ENCODE results near the gene EGFR.

The EGFR gene

DNA sequence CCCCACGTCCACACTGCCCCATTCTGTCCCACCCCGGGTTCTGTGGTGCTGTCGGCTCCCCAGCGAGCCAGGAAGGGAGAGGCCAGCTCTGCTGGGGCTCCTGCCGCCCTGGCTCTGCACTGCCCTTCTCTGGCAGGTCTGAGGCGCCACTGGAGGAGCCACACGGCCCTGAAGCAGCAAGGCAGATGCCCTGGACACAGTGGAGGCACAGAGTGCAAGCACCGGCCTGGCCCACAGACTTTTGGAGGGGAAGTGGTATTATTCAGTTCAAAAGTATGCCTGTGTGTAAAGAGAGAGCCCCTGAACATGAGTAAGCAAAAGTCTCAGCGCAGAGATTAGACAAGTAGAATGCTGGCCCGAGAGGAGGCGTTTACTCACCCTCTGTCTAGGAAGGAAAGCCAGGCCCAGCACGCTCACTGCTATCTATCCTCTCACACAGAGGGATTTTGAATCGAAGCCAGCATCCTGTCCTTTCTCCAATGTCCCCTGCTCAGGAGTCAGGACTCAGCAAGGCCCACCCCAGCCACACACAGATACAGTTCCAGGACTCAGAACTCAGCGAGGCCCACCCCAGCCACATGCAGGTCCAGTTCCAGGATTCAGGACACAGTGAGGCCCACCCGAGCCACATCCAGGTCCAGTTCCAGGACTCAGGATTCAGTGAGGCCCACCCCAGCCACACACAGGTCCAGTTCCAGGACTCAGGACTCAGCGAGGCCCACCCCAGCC, 115.0 kb downstream of the EGFR start:
- peak; percentile 69 for DNase-seq (ENCODE audit: low read depth, low spot score)
- peak overlapping the region; percentile 94 for H3K27ac ChIP-seq

GRCh38 chr7:55134359-55134725, 115.5 kb downstream of the EGFR start:
- H3K27ac ChIP-seq: peak overlapping the region; percentile 94
- DNase-seq (ENCODE audit: low read depth, low spot score): no peak

DNA sequence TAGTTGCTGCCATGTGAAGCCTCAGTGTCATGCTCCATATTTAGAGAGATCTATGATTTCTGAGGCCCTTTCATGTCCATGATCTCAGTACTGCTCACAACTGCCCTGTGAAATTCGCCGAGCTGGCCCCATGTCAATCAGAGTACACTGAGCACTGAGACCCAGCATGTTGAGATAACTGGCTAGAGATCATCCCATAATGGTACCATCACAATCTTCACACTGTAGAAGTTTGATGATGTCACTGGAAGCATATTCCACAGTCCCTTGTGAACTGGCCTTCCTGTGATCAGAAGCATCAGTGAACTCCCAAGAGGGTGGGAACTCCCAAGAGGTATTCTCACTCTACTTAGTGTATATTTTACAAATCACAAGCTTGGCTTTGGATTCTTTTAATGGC, 116.0 kb downstream of the EGFR start:
- H3K27ac ChIP-seq: peak overlapping the region; percentile 94
- no peak for DNase-seq (ENCODE audit: low read depth, low spot score)

DNA sequence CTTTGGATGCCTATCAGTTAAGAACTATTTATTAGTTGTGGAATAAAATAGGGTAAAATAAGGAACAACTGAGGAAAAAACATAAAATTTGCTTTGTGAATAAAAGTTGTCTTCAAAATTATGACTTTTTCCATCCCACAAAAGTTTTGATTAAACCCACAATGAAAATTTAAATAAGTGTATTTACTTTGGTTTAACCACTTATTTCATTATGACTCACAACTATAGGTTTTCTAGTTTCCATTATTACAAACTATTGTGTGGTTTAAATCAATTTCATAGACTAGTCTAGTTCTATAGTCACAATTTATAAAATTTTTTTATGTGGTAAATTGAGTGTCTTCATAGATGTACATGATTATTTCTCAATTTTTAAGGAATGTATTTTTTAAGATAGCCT, 116.6 kb downstream of the EGFR start:
- DNase-seq (ENCODE audit: low read depth, low spot score): no peak
- H3K27ac ChIP-seq: peak overlapping the region; percentile 94

DNA sequence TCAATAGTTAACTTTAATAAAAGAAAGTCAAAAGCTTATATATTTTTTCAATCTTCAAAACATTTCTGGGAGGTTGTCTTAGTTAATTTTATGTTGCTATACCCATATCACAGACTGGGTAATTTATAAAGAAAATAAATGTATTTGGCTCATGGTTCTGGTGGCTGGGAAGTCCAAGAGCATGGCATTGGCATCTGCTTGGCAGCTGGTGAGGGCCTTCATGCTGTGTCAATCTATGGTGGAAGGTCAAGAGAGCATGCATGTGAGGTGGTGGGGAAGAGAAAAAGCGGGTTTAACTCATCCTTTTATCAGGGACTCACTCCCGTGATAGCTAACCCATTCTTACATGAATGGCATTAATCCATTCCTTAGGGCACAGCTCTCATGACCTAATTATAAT, 119.8 kb downstream of the EGFR start:
- DNase-seq (ENCODE audit: low read depth, low spot score): no peak
- H3K27ac ChIP-seq: peak overlapping the region; percentile 61

DNA sequence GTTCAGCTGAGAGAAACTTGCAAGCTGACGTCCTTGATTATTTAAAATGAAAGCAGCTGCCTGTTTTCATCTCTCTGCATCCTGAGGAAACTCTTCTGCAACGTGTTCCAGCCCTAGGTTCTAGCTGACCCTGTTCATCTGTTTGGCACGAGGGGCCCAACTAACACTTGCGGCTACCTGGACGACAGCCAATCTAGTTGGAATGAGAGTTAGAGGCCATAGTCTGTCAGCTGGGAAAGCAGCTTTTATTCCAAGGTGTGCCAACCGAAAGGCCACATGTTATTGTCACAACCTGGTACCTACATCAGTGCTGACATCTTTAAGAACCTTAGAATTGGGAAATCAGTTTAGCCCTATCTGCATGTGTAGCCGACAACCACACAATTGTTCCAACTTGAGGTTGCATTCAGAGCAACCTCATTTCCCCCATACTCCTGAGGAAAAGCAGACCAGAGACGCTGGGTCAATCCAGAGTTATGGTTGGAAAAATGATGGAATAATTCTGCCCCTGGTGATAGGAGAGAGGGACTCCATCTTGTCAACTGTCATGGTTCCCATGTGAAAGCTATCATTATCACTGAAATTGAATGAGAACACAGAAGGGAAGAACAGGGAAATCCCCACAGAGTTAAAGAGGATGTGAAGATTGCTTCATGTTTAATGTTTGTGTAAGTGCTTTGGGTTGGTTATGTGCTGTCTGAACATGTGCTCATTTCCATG, 121.6 kb downstream of the EGFR start:
- H3K27ac ChIP-seq: peak overlapping the region; percentile 61
- peak; percentile 44 for DNase-seq (ENCODE audit: low read depth, low spot score)

- DNase-seq (ENCODE audit: low read depth, low spot score): no peak
- H3K27ac ChIP-seq: peak overlapping the region; percentile 61
These were observed 122.1 kb downstream of the EGFR start for GRCh38 chr7:55140941-55141278.

- no peak for DNase-seq (ENCODE audit: low read depth, low spot score)
- H3K27ac ChIP-seq: no peak overlapping the region
These were observed 124.2 kb downstream of the EGFR start for GRCh38 chr7:55142919-55143600.

- no peak for DNase-seq (ENCODE audit: low read depth, low spot score)
- no peak overlapping the region for H3K27ac ChIP-seq
These were observed 125.8 kb downstream of the EGFR start for GRCh38 chr7:55144333-55145317.

DNA sequence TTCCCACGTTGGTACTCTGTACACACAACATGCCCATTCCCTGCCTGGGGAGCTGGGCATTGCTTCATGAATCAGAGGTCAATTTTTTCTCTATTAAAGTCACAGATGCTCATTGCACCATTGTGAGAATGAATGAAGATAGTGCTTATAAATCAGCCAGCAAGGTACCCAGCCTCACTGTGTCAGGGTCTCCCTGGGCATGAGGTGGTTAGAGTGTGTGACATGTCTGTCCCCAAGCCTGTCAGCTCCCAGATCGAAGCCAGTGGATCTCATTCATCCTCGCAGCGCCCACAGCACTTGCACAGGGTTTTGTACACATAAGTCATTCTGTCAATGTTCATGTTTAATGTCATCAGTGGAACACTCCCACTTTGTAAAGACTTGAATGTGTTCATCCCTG, 126.8 kb downstream of the EGFR start:
- H3K27ac ChIP-seq: no peak overlapping the region
- DNase-seq (ENCODE audit: low read depth, low spot score): no peak

GRCh38 chr7:55147101-55147500, 128.3 kb downstream of the EGFR start:
- no peak for DNase-seq (ENCODE audit: low read depth, low spot score)
- no peak overlapping the region for H3K27ac ChIP-seq

- H3K27ac ChIP-seq: no peak overlapping the region
- no peak for DNase-seq (ENCODE audit: low read depth, low spot score)
These were observed 128.9 kb downstream of the EGFR start for GRCh38 chr7:55147736-55148135.

DNA sequence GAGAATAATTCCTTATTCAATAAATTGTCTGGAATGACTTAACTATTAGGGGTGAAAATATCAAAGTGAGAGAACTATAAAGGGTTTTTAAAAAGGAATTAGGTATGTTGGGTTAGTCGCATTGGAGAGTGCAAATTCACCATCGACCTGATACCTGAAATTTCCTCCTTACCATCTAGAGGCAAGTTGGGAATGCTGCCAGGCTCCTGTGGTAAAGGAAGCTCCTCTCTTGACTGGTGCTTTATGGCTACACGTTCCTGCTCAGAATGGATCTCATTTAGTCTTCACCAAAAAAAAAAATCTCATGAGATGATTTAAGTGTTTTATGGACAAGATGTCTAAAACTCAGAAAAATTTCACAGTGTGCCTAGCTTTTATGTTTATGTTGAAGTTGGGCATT, 129.8 kb downstream of the EGFR start:
- no peak overlapping the region for H3K27ac ChIP-seq
- DNase-seq (ENCODE audit: low read depth, low spot score): no peak

GRCh38 chr7:55149001-55149400, 130.2 kb downstream of the EGFR start:
- DNase-seq (ENCODE audit: low read depth, low spot score): no peak
- no peak overlapping the region for H3K27ac ChIP-seq

DNA sequence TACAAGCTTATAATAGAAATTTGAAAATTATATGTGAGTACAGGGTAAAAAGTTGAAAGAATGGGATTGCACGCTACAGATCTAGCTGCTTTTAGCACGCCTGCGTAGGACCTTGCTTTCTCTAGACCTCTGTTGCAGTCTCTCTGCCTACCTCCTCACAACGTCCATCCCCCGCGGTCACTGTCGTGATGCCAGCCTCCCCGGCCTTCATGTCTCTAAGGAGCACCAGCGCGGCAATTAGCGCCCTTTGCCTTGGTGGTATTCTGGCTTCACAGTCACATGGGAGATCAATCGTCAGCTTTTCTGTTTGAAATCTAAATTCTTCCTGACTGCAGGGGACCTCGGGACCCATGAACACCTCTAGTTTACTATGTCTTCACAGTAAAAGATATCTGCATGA, 131.3 kb downstream of the EGFR start:
- H3K27ac ChIP-seq: no peak overlapping the region

DNA sequence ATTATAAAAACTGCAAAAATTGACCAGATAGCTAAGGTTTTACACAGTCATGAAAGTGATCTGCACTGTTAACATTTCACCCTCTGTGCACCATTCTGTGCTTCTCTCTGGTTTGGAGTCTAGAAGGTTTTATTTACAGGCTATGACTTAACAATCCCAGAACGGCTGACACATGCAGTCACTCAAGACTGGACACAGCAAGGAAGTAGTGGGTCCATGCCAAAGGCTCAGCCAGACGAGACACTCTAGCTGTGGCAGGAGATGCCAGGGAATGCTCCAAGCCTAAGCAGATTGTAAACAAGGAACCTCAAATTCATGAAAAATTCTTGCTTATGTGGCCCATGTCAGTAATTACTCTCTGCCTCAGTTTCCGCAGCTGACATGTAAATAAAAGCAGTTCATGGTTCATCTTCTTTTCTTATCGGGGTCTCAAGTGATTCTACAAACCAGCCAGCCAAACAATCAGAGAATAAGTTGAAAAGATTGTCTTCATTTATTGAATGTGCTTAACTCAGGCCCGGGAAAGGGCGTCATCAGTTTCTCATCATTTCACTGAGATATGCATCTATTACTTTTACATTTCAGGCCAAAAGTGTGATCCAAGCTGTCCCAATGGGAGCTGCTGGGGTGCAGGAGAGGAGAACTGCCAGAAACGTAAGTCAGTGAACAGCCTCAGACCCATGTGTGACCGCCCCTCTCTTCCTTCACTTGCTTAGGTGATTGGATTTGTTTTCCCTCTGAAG, 132.1 kb downstream of the EGFR start:
- no peak for DNase-seq (ENCODE audit: low read depth, low spot score)
- no peak overlapping the region for H3K27ac ChIP-seq

More for the DNA sequence above, 131.3 kb downstream of the EGFR start:
- DNase-seq (ENCODE audit: low read depth, low spot score): no peak

- no peak overlapping the region for H3K27ac ChIP-seq
- DNase-seq (ENCODE audit: low read depth, low spot score): no peak
These were observed 133.7 kb downstream of the EGFR start for GRCh38 chr7:55152516-55152915.

GRCh38 chr7:55154096-55154495, 135.3 kb downstream of the EGFR start:
- no peak overlapping the region for H3K27ac ChIP-seq
- DNase-seq (ENCODE audit: low read depth, low spot score): no peak

DNA sequence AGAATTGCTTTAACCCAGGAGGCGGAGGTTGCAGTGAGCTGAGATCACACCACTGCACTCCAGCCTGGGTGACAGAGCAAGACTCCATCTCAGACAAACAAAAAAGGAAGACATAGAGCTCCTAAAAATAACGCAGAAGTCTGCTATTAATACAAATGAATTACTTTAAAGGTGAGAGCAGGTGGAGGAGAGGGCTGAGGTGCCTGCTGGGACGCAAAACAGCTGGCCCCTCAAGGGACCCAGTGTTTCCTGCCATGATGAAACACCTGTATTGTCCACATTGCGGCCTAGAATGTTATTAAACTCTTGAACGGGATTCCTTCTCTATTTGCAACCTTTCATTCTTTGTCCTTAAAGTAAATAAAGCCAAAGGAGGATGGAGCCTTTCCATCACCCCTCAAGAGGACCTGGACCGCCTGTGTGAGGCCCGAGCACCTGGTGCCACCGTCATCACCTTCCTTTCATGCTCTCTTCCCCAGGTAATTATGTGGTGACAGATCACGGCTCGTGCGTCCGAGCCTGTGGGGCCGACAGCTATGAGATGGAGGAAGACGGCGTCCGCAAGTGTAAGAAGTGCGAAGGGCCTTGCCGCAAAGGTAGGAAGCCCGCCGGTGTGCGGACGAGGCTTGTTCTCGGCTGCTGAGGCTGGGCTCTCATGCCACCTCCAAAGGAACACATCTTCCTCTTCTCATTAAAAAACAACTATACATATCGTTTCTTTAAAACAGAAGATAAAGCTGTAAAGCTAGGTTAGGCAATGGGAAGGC, 136.7 kb downstream of the EGFR start:
- H3K27ac ChIP-seq: no peak overlapping the region
- DNase-seq (ENCODE audit: low read depth, low spot score): no peak
